Transverse colon (tissue), 4 donors: ENCODE results near the gene PPIL1.

Experiments
- CTCF ChIP-seq, 5 experiments: fragments of 200-600 bp in 3 of 5; fragments of 450-650 bp in 2 of 5; sonication (generic) in 3 of 5; IDR thresholded peaks; 1 replicate in 2 of 5; 2 replicates in 3 of 5; pipeline ENCODE4 v1.5.1; 2016 to 2017; ENCODE audit warnings: antibody characterized with exemption in 5 of 5, inconsistent platforms in 3 of 5, mild to moderate bottlenecking in 2 of 5, moderate library complexity in 1 of 5
- POLR2A ChIP-seq: fragments of 450-650 bp; IDR thresholded peaks from one replicate; pipeline ENCODE4 v1.6.1; 2016; ENCODE audit warnings: antibody characterized with exemption, mild to moderate bottlenecking, moderate library complexity
- POLR2AphosphoS5 ChIP-seq, 3 donors: sonication (generic); formaldehyde crosslinking; IDR thresholded peaks; one replicate each; pipeline ENCODE4 v1.6.1; 2016; ENCODE audit warnings: antibody characterized with exemption in 3 of 3

GRCh38 chr6:36915599-36915998 is 41.0 kb upstream of the PPIL1 start:
- TF ChIP-seq CTCF (IDR thresholded peaks at IDR 0.05) (no peak), POLR2AphosphoS5 (IDR thresholded peaks at IDR 0.05) (no peak), POLR2A (no peak)
